HG03521 (cell line): ENCODE results near the gene NELL1.

Experiments used
- ATAC-seq: cut with Tn5 transposase; IDR thresholded peaks from one replicate; pipeline ENCODE4 v1.9.1; 2021; ENCODE audit warnings: mild to moderate bottlenecking, moderate library complexity; ENCODE audit not compliant: unreplicated experiment

The NELL1 gene

GRCh38 chr11:20864628-20865027 is 195.2 kb downstream of the NELL1 start:
- ATAC-seq, result no peak

- no peak for ATAC-seq
Observed at GRCh38 chr11:20865161-20865560, 195.8 kb downstream of the NELL1 start.

GRCh38 chr11:20869123-20869522 is 199.7 kb downstream of the NELL1 start:
- ATAC-seq, result no peak

GRCh38 chr11:20873054-20873453 is 203.7 kb downstream of the NELL1 start:
- no peak for ATAC-seq

GRCh38 chr11:20874358-20874757 is 205.0 kb downstream of the NELL1 start:
- ATAC-seq, result no peak

- no peak for ATAC-seq
Observed at GRCh38 chr11:20875889-20876288, 206.5 kb downstream of the NELL1 start.

- ATAC-seq, result no peak
Observed at GRCh38 chr11:20876738-20877137, 207.4 kb downstream of the NELL1 start.

- ATAC-seq, result no peak
Observed at GRCh38 chr11:20880094-20880493, 210.7 kb downstream of the NELL1 start.

- ATAC-seq, result no peak
Observed at GRCh38 chr11:20881328-20882079, 212.1 kb downstream of the NELL1 start.

- ATAC-seq, result no peak
Observed at GRCh38 chr11:20887137-20887536, 217.8 kb downstream of the NELL1 start.

GRCh38 chr11:20894296-20894695 is 224.9 kb downstream of the NELL1 start:
- no peak for ATAC-seq

GRCh38 chr11:20909995-20910726 is 240.8 kb downstream of the NELL1 start:
- no peak for ATAC-seq

- no peak for ATAC-seq
Observed at GRCh38 chr11:20910733-20911132, 241.3 kb downstream of the NELL1 start.

GRCh38 chr11:20912065-20912821 is 242.9 kb downstream of the NELL1 start:
- no peak for ATAC-seq

- ATAC-seq, result no peak
Observed at GRCh38 chr11:20912922-20913512, 243.6 kb downstream of the NELL1 start.

GRCh38 chr11:20917306-20917705 is 247.9 kb downstream of the NELL1 start:
- no peak for ATAC-seq

- ATAC-seq, result no peak
Observed at GRCh38 chr11:20926799-20927540, 257.6 kb downstream of the NELL1 start.

- ATAC-seq, result no peak
Observed at GRCh38 chr11:20931029-20931428, 261.6 kb downstream of the NELL1 start.

GRCh38 chr11:20933086-20933485 is 263.7 kb downstream of the NELL1 start:
- no peak for ATAC-seq

- no peak for ATAC-seq
Observed at GRCh38 chr11:20933958-20934357, 264.6 kb downstream of the NELL1 start.

- ATAC-seq, result no peak
Observed at GRCh38 chr11:20934516-20934915, 265.1 kb downstream of the NELL1 start.
